Measurements from ENCODE around the gene WFIKKN2.

Gene WFIKKN2

DNA sequence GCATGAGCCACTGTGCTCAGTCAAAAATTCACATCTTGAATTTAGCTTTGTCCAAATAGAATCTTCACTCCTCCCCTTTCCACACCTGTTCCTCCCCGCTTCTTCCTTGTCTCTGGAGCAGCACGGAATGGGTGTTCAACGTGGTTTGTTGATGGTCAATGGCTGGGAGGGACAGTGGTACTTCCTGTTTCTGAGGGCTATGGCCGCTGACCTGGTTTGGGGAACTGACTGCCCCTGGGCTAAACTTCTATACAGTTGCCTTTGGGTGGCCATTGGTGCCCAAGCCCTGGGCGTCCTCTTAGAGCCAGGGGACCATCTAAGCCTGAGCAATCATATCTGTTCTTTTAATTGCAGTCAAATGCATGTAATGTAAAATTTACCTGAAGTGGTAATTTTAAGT lies 19.1 kb upstream of the WFIKKN2 start:
- no peak overlapping the region for H3K27ac ChIP-seq
- H3K4me3 ChIP-seq (ENCODE audit: low read depth, low read length), result no peak overlapping the region
- H3K4me2 ChIP-seq (ENCODE audit: low read length), result no peak overlapping the region
- H2AFZ ChIP-seq, result no peak overlapping the region
- no peak for TF ChIP-seq CTCF (IDR thresholded peaks at IDR 0.05)
- H3K9me3 ChIP-seq (ENCODE audit: control insufficient read depth, low read length), result no peaks in the 10 kb centered on the region
- H3K36me3 ChIP-seq (ENCODE audit: control insufficient read depth, insufficient read depth, low read length), result no peaks in the 10 kb centered on the region
- no peak overlapping the region for H3K9ac ChIP-seq
- no peaks in the 10 kb centered on the region for H3K79me2 ChIP-seq
- H3K4me1 ChIP-seq, result no peaks in the 10 kb centered on the region
- no peaks in the 10 kb centered on the region for H3K27me3 ChIP-seq (ENCODE audit: control insufficient read depth, insufficient read depth, low read length)

DNA sequence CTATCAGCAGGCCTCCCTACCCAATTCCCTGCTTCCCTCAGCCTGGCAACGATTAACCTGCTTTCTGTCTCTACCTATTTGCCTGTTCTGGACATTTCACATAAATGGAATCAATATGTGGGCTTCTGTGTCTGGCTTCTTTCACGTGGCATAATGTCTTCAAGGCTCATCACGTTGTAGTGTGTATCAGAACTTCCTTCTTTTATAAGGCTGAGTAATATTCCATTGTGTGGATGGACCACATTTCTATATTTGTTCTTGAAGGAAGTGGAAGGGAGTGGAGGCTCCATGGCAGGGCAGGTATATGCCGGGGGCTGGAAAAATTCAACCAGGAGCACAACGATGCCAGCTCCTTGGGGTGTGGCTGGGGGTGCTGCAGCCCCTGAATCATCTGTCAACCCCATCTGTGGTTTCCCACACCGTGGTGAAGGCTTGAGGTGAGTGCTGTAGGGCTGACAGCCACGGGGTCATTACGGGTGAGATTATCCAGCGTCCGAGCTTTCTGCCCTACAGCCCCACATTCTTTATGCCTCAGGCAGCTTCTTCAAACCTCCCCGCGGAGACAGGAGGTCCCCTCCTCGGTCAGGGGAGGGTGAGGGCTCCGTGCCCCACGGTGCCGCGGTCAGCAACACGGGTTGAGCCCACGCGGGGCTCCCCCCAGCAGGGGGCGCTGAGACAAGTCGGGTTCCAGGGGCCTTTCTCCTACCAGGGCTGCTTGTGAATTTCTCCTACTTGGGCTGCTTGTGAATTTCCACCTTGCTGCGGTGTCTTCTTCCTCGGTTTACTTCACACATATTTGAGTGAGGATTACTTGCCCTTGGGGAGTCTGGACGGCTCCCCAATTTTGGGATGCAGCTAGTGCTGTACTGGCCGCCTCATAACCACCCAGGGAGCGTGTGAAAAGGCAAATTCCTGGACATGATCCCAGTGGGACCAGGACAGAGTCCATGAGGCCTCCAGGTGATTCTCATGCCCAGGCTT lies 18.3 kb upstream of the WFIKKN2 start:
- no peaks in the 10 kb centered on the region for H3K27me3 ChIP-seq (ENCODE audit: control insufficient read depth, insufficient read depth, low read length)
- no peak overlapping the region for H3K27ac ChIP-seq
- no peaks in the 10 kb centered on the region for H3K9me3 ChIP-seq (ENCODE audit: control insufficient read depth, low read length)
- H3K9ac ChIP-seq, result no peak overlapping the region
- H2AFZ ChIP-seq, result peak overlapping the region; percentile 75
- peak; percentile 83 for TF ChIP-seq CTCF (IDR thresholded peaks at IDR 0.05)
- peak overlapping the region; percentile 31 for H3K4me2 ChIP-seq (ENCODE audit: low read length)
- no peak overlapping the region for H3K4me3 ChIP-seq (ENCODE audit: low read depth, low read length)
- H3K36me3 ChIP-seq (ENCODE audit: control insufficient read depth, insufficient read depth, low read length), result no peaks in the 10 kb centered on the region
- no peaks in the 10 kb centered on the region for H3K79me2 ChIP-seq
- no peaks in the 10 kb centered on the region for H3K4me1 ChIP-seq

DNA sequence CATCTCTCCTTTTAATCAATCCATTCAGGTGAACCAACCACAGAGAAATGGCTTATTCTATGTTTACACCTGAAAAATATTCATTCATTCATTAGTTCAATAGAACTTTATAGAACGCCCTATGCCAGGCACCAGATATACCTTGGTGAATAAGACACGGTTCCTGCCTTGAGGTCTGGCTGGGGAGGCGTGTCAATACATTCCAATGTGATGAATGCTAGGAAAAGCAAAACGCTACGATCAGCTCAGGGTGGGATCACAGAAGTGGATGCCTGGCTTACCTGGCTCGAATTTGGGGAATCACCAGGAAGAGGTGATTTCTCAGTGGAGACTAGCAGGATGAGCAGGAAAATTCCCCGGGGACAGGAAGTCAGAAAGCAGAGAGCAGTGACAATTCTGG lies 17.5 kb upstream of the WFIKKN2 start:
- H3K4me2 ChIP-seq (ENCODE audit: low read length), result no peak overlapping the region
- no peaks in the 10 kb centered on the region for H3K79me2 ChIP-seq
- H3K9me3 ChIP-seq (ENCODE audit: control insufficient read depth, low read length), result no peaks in the 10 kb centered on the region
- H3K9ac ChIP-seq, result no peak overlapping the region
- H2AFZ ChIP-seq, result no peak overlapping the region
- H3K4me1 ChIP-seq, result no peaks in the 10 kb centered on the region
- no peak overlapping the region for H3K27ac ChIP-seq
- TF ChIP-seq CTCF (IDR thresholded peaks at IDR 0.05), result no peak
- no peak overlapping the region for H3K4me3 ChIP-seq (ENCODE audit: low read depth, low read length)
- H3K36me3 ChIP-seq (ENCODE audit: control insufficient read depth, insufficient read depth, low read length), result no peaks in the 10 kb centered on the region
- no peaks in the 10 kb centered on the region for H3K27me3 ChIP-seq (ENCODE audit: control insufficient read depth, insufficient read depth, low read length)

DNA sequence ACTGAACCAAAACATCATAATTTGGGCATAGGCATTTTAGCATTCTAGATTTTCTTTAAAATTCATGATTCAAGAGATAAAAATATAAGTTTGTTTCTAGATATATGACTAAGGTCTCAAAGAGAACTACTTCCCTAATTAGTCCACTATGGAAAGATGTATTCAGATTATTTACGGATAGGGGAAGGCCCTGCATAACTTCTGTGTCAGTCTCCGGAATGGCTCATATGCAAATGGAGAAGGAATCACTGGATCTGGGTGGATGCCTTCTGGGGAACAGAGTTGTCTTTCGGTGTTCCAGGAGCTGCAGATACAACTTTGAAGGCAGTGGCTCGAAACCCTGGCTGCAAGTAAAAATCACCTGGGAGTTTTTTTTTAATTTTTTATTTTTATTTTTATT lies 17.1 kb upstream of the WFIKKN2 start:
- no peaks in the 10 kb centered on the region for H3K79me2 ChIP-seq
- no peak overlapping the region for H3K4me3 ChIP-seq (ENCODE audit: low read depth, low read length)
- no peaks in the 10 kb centered on the region for H3K27me3 ChIP-seq (ENCODE audit: control insufficient read depth, insufficient read depth, low read length)
- no peak overlapping the region for H3K4me2 ChIP-seq (ENCODE audit: low read length)
- H3K4me1 ChIP-seq, result no peaks in the 10 kb centered on the region
- no peaks in the 10 kb centered on the region for H3K9me3 ChIP-seq (ENCODE audit: control insufficient read depth, low read length)
- no peak for TF ChIP-seq CTCF (IDR thresholded peaks at IDR 0.05)
- H3K36me3 ChIP-seq (ENCODE audit: control insufficient read depth, insufficient read depth, low read length), result no peaks in the 10 kb centered on the region
- no peak overlapping the region for H3K9ac ChIP-seq
- no peak overlapping the region for H2AFZ ChIP-seq
- H3K27ac ChIP-seq, result no peak overlapping the region
